Neural cell (in vitro differentiated cells): ENCODE data around the gene ACTN1. TPM values are rescaled to one million over a fixed set of nuclear protein-coding genes. Genes with fewer than 3 reads are reported as not detected.

Experiments
- H2AFZ ChIP-seq: fragments of 200-600, 300-800 bp; sonication (generic), shearing (Covaris generic); 2 replicates; pipeline ENCODE4 v1.6.0; 2014; ENCODE audit warnings: low read depth, mild to moderate bottlenecking, antibody characterized with exemption, low read length, moderate library complexity
- H3F3A ChIP-seq: fragments of 200-600 bp; shearing (Covaris generic); 2 replicates; pipeline ENCODE4 v1.6.1; 2016; ENCODE audit warnings: mild to moderate bottlenecking, moderate library complexity, mixed read lengths, antibody characterized with exemption, low read length; ENCODE audit not compliant: insufficient read depth, poor library complexity, severe bottlenecking
- H3K27ac ChIP-seq: fragments of 200-600, 300-800 bp; sonication (generic), shearing (Covaris generic); 2 replicates; pipeline ENCODE4 v1.5.1; 2014; ENCODE audit warnings: mild to moderate bottlenecking, low read length, moderate library complexity
- H3K27me3 ChIP-seq: fragments of 300-800, 200-600 bp; sonication (generic), shearing (Covaris generic); 2 replicates; pipeline ENCODE4 v1.6.0; 2014; ENCODE audit warnings: mild to moderate bottlenecking, low read depth, low read length, moderate library complexity; ENCODE audit not compliant: insufficient read depth
- H3K36me3 ChIP-seq: fragments of 300-800, 200-600 bp; sonication (generic), shearing (Covaris generic); 2 replicates; pipeline ENCODE4 v1.5.1; 2014; ENCODE audit warnings: mild to moderate bottlenecking, antibody characterized with exemption, low read length, moderate library complexity; ENCODE audit not compliant: insufficient read depth
- H3K4me2 ChIP-seq: fragments of 300-800, 200-600 bp; sonication (generic), shearing (Covaris generic); 2 replicates; pipeline ENCODE4 v1.6.0; 2014; ENCODE audit warnings: mild to moderate bottlenecking, low read length
- H3K4me3 ChIP-seq: fragments of 300-800, 200-600 bp; sonication (generic), shearing (Covaris generic); 2 replicates; pipeline ENCODE4 v1.5.1; 2014; ENCODE audit warnings: mild to moderate bottlenecking, low read length, moderate library complexity
- H3K79me2 ChIP-seq: fragments of 200-600 bp; shearing (Covaris generic); replicated peaks from 2 replicates; pipeline ENCODE4 v1.6.0; 2014; ENCODE audit warnings: mild to moderate bottlenecking, low read length, moderate library complexity; ENCODE audit not compliant: insufficient read depth
- H3K9ac ChIP-seq: fragments of 300-800, 200-600 bp; sonication (generic), shearing (Covaris generic); 2 replicates; pipeline ENCODE4 v1.6.1; 2016; ENCODE audit warnings: mild to moderate bottlenecking, low read length, mixed read lengths
- H3K9me2 ChIP-seq: fragments of 200-600 bp; shearing (Covaris generic); 2 replicates; pipeline ENCODE4 v1.6.1; 2016; ENCODE audit warnings: mild to moderate bottlenecking, low read length, mixed read lengths; ENCODE audit not compliant: insufficient read depth
- H3K9me3 ChIP-seq: fragments of 200-600, 300-800 bp; sonication (generic), shearing (Covaris generic); 2 replicates; pipeline ENCODE4 v1.6.1; 2016; ENCODE audit warnings: mild to moderate bottlenecking, mixed run types, low read length, moderate library complexity, mixed read lengths
- H4K20me1 ChIP-seq: fragments of 200-600 bp; shearing (Covaris generic); 2 replicates; pipeline ENCODE4 v1.6.1; 2016; ENCODE audit warnings: mild to moderate bottlenecking, mixed run types; ENCODE audit not compliant: insufficient read depth
- CTCF ChIP-seq: fragments of 450-650 bp; IDR thresholded peaks from 2 replicates; pipeline ENCODE4 v1.5.1; 2014; ENCODE audit warnings: antibody characterized with exemption, mild to moderate bottlenecking, moderate library complexity; ENCODE audit not compliant: poor library complexity, severe bottlenecking
- EP300 ChIP-seq: fragments of 450-650 bp; conservative IDR thresholded peaks from 2 replicates; pipeline ENCODE4 v1.6.1; 2014; ENCODE audit warnings: antibody characterized with exemption, mild to moderate bottlenecking, moderate library complexity; ENCODE audit not compliant: poor library complexity, severe bottlenecking
- EZH2 ChIP-seq: fragments of 200-600, 300-800 bp; shearing (Covaris generic), sonication (generic); IDR thresholded peaks from 2 replicates; pipeline ENCODE4 v1.6.1; 2014; ENCODE audit warnings: antibody characterized with exemption, low read length, borderline replicate concordance, mild to moderate bottlenecking; ENCODE audit not compliant: insufficient read depth, poor library complexity, severe bottlenecking
- MXI1 ChIP-seq: fragments of 450-650 bp; conservative IDR thresholded peaks from 2 replicates; pipeline ENCODE4 v1.6.1; 2014; ENCODE audit warnings: antibody characterized with exemption, mild to moderate bottlenecking; ENCODE audit not compliant: poor library complexity, severe bottlenecking
- POLR2AphosphoS5 ChIP-seq: IDR thresholded peaks from 2 replicates; pipeline ENCODE4 v1.6.1; 2012
- RAD21 ChIP-seq: fragments of 450-650 bp; conservative IDR thresholded peaks from 2 replicates; pipeline ENCODE4 v1.6.1; 2014; ENCODE audit warnings: antibody characterized with exemption, mild to moderate bottlenecking, moderate library complexity
- REST ChIP-seq: IDR thresholded peaks from 2 replicates; pipeline ENCODE4 v1.6.1; 2012; ENCODE audit warnings: borderline replicate concordance
- SMC3 ChIP-seq: fragments of 450-650 bp; conservative IDR thresholded peaks from 2 replicates; pipeline ENCODE4 v1.6.1; 2014; ENCODE audit warnings: antibody characterized with exemption, mild to moderate bottlenecking, moderate library complexity; ENCODE audit not compliant: poor library complexity
- TAF1 ChIP-seq: IDR thresholded peaks from 2 replicates; pipeline ENCODE4 v1.6.1; 2012; ENCODE audit warnings: low read depth
- polyA plus RNA-seq: library from polyadenylated mRNA; depleted of rRNA; stranded (reverse); fragments of >200 nt; gene quantifications from 2 replicates; pipeline ENCODE4 v1.2.3, GENCODE V29; 2014

Gene ACTN1
- polyA plus RNA-seq, 1 donor from 2014 or later = 10.8 TPM

GRCh38 chr14:68971411-68972035, 7.6 kb downstream of the ACTN1 start:
- Histone ChIP-seq H3K4me3 (no peak overlapping the region), H3K36me3 (no peaks in the 10 kb centered on the region), H4K20me1 (no peaks in the 10 kb centered on the region), H3F3A (no peaks in the 10 kb centered on the region), H3K4me2 (no peak overlapping the region), H3K9me3 (no peaks in the 10 kb centered on the region), H3K9ac (no peak overlapping the region), H3K79me2 (peaks cover 33% of the 10 kb centered on the region), H2AFZ (no peak overlapping the region), H3K27ac (no peak overlapping the region), H3K27me3 (no peaks in the 10 kb centered on the region), H3K9me2 (no peaks in the 10 kb centered on the region)
- TF ChIP-seq EP300 = no peak
- TF ChIP-seq SMC3 = no peak
- TF ChIP-seq REST = no peak
- TF ChIP-seq RAD21 = no peak
- TF ChIP-seq EZH2 = no peak
- no peak for TF ChIP-seq CTCF
- TF ChIP-seq TAF1 = no peak
- TF ChIP-seq POLR2AphosphoS5 = no peak
- TF ChIP-seq MXI1 = no peak

- Histone ChIP-seq H3K9ac (no peak overlapping the region), H3K9me2 (no peaks in the 10 kb centered on the region), H3K9me3 (no peaks in the 10 kb centered on the region), H3K4me3 (no peak overlapping the region), H3K4me2 (no peak overlapping the region), H3K36me3 (no peaks in the 10 kb centered on the region), H3K79me2 (peaks cover 26% of the 10 kb centered on the region), H3F3A (no peaks in the 10 kb centered on the region), H4K20me1 (no peaks in the 10 kb centered on the region), H3K27me3 (no peaks in the 10 kb centered on the region), H2AFZ (no peak overlapping the region), H3K27ac (no peak overlapping the region)
- TF ChIP-seq SMC3 = no peak
- TF ChIP-seq POLR2AphosphoS5 = no peak
- no peak for TF ChIP-seq EP300
- TF ChIP-seq TAF1 = no peak
- no peak for TF ChIP-seq REST
- no peak for TF ChIP-seq RAD21
- no peak for TF ChIP-seq EZH2
- TF ChIP-seq CTCF = no peak
- no peak for TF ChIP-seq MXI1
Observed at GRCh38 chr14:68970736-68971135, 8.4 kb downstream of the ACTN1 start.
